ENCODE measurements around the gene HAVCR1.
"Not testable (repeated sequence)": the region's sequence is repeated elsewhere in the genome, so short reads cannot be mapped to it uniquely, and the experiment has no call there.

The HAVCR1 gene

GRCh38 chr5:157049605-157050004, 9.3 kb downstream of the HAVCR1 start:
- DNase-seq (ENCODE audit: low read depth), result no peak

- DNase-seq (ENCODE audit: low read depth), result no peak
These were observed 11.0 kb downstream of the HAVCR1 start for GRCh38 chr5:157047898-157048297.

GRCh38 chr5:157047016-157047415, 11.9 kb downstream of the HAVCR1 start:
- not testable (repeated sequence) for DNase-seq (ENCODE audit: low read depth)

GRCh38 chr5:157046041-157046440, 12.9 kb downstream of the HAVCR1 start:
- no peak for DNase-seq (ENCODE audit: low read depth)

- no peak for DNase-seq (ENCODE audit: low read depth)
These were observed 13.3 kb downstream of the HAVCR1 start for GRCh38 chr5:157045601-157046000.

GRCh38 chr5:157038568-157039187, 20.2 kb downstream of the HAVCR1 start:
- DNase-seq (ENCODE audit: low read depth), result no peak

- DNase-seq (ENCODE audit: low read depth), result not testable (repeated sequence)
These were observed 24.5 kb downstream of the HAVCR1 start for GRCh38 chr5:157034106-157035072.

- DNase-seq (ENCODE audit: low read depth), result no peak
These were observed 25.8 kb downstream of the HAVCR1 start for GRCh38 chr5:157033071-157033583.

- no peak for DNase-seq (ENCODE audit: low read depth)
These were observed 28.2 kb downstream of the HAVCR1 start for GRCh38 chr5:157030692-157031091.

- no peak for DNase-seq (ENCODE audit: low read depth)
These were observed 29.5 kb downstream of the HAVCR1 start for GRCh38 chr5:157029457-157029856.

- not testable (repeated sequence) for DNase-seq (ENCODE audit: low read depth)
These were observed 31.3 kb downstream of the HAVCR1 start for GRCh38 chr5:157027663-157028062.

- no peak for DNase-seq (ENCODE audit: low read depth)
These were observed 32.0 kb downstream of the HAVCR1 start for GRCh38 chr5:157026789-157027424.

- DNase-seq (ENCODE audit: low read depth), result peak; percentile 13
These were observed 33.7 kb downstream of the HAVCR1 start for GRCh38 chr5:157025093-157025698.

GRCh38 chr5:157024208-157024959, 34.5 kb downstream of the HAVCR1 start:
- no peak for DNase-seq (ENCODE audit: low read depth)

GRCh38 chr5:157022024-157022423, 36.9 kb downstream of the HAVCR1 start:
- DNase-seq (ENCODE audit: low read depth), result no peak

- DNase-seq (ENCODE audit: low read depth), result no peak
These were observed 38.2 kb downstream of the HAVCR1 start for GRCh38 chr5:157020511-157021222.

- DNase-seq (ENCODE audit: low read depth), result no peak
These were observed 38.9 kb downstream of the HAVCR1 start for GRCh38 chr5:157020002-157020401.

GRCh38 chr5:157014143-157014542, 44.8 kb downstream of the HAVCR1 start:
- DNase-seq (ENCODE audit: low read depth), result not testable (repeated sequence)

GRCh38 chr5:157006262-157006661, 52.7 kb downstream of the HAVCR1 start:
- no peak for DNase-seq (ENCODE audit: low read depth)

- no peak for DNase-seq (ENCODE audit: low read depth)
These were observed 53.9 kb downstream of the HAVCR1 start for GRCh38 chr5:157004893-157005551.

All from activated T-cell treated with anti-CD3 and anti-CD28 coated beads for 1 hour (primary cell).